Measurements from ENCODE around the gene SYNGR2.

The SYNGR2 gene

DNA sequence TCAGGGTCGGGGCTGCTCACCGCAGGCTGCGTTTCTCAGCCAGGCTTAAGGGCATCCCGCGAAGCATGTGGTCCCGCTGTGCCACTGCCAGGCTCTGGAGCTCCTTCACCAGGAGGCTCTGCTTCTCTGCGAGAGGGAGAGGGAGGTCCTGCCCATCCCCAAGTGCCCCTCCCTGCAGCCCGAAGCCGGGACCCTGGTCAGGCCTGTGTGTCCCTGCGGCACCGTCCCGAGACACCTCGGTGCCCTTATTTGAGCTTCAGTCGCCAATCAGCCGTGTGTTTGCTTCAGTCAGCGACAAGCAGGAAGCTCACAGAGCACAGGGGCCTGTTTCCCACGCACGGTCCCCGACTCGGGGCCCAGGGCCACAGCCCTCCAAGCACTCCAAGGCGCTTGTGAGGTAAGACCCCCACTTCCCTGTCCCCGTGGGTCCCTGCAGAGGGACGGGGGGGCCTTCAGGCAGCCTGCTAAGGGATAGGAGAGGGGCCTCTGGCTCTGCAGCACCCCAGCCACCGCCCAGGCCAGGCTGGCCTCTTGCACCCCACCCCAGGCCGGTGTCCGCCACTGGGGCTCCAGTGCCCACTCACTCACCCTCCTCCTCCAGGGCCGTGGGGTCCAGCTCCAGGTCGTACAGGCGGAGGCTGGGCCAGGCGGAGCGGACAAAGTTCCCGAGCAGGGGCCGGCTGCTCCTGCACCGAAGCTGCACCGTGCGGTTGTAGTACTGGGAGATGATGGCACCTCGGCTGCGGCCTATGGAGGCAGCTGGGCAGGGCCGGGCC lies 43.1 kb upstream of the SYNGR2 start (continued):
- TF ChIP-seq GLIS3 (CRISPR knock-in tag; IDR thresholded peaks at IDR 0.05): no peak

- TF ChIP-seq BACH2 (CRISPR knock-in tag; IDR thresholded peaks at IDR 0.05; ENCODE audit: borderline replicate concordance) (no peak), RARB (CRISPR knock-in tag; IDR thresholded peaks at IDR 0.05) (no peak), OSR1 (CRISPR knock-in tag; IDR thresholded peaks at IDR 0.05) (no peak), ZNF565 (CRISPR knock-in tag; conservative IDR thresholded peaks at IDR 0.05; ENCODE audit: low read depth) (no peak), ZFP30 (CRISPR knock-in tag; IDR thresholded peaks at IDR 0.05) (no peak), ESRRG (CRISPR knock-in tag; IDR thresholded peaks at IDR 0.05) (no peak), ISL1 (CRISPR knock-in tag; IDR thresholded peaks at IDR 0.05) (no peak), CSRNP3 (CRISPR knock-in tag; IDR thresholded peaks at IDR 0.05) (no peak), ZNF8 (CRISPR knock-in tag; IDR thresholded peaks at IDR 0.05) (no peak)
- TF ChIP-seq, protein P1, sequence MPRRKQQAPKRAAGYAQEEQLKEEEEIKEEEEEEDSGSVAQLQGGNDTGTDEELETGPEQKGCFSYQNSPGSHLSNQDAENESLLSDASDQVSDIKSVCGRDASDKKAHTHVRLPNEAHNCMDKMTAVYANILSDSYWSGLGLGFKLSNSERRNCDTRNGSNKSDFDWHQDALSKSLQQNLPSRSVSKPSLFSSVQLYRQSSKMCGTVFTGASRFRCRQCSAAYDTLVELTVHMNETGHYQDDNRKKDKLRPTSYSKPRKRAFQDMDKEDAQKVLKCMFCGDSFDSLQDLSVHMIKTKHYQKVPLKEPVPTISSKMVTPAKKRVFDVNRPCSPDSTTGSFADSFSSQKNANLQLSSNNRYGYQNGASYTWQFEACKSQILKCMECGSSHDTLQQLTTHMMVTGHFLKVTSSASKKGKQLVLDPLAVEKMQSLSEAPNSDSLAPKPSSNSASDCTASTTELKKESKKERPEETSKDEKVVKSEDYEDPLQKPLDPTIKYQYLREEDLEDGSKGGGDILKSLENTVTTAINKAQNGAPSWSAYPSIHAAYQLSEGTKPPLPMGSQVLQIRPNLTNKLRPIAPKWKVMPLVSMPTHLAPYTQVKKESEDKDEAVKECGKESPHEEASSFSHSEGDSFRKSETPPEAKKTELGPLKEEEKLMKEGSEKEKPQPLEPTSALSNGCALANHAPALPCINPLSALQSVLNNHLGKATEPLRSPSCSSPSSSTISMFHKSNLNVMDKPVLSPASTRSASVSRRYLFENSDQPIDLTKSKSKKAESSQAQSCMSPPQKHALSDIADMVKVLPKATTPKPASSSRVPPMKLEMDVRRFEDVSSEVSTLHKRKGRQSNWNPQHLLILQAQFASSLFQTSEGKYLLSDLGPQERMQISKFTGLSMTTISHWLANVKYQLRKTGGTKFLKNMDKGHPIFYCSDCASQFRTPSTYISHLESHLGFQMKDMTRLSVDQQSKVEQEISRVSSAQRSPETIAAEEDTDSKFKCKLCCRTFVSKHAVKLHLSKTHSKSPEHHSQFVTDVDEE (CRISPR knock-in tag; IDR thresholded peaks at IDR 0.05): no peak; the same call in 1 of the 2 replicates
- ATAC-seq: no peak
These were observed 42.1 kb upstream of the SYNGR2 start for GRCh38 chr17:78125976-78126894.

- no peak for ATAC-seq
- TF ChIP-seq ZC3H10 (CRISPR knock-in tag; IDR thresholded peaks at IDR 0.05): no peak
- TF ChIP-seq ZNF8 (CRISPR knock-in tag; IDR thresholded peaks at IDR 0.05): no peak
- no peak for TF ChIP-seq ZNF565 (CRISPR knock-in tag; conservative IDR thresholded peaks at IDR 0.05; ENCODE audit: low read depth)
- no peak for TF ChIP-seq CSDC2 (CRISPR knock-in tag; IDR thresholded peaks at IDR 0.05)
- TF ChIP-seq, protein P2, sequence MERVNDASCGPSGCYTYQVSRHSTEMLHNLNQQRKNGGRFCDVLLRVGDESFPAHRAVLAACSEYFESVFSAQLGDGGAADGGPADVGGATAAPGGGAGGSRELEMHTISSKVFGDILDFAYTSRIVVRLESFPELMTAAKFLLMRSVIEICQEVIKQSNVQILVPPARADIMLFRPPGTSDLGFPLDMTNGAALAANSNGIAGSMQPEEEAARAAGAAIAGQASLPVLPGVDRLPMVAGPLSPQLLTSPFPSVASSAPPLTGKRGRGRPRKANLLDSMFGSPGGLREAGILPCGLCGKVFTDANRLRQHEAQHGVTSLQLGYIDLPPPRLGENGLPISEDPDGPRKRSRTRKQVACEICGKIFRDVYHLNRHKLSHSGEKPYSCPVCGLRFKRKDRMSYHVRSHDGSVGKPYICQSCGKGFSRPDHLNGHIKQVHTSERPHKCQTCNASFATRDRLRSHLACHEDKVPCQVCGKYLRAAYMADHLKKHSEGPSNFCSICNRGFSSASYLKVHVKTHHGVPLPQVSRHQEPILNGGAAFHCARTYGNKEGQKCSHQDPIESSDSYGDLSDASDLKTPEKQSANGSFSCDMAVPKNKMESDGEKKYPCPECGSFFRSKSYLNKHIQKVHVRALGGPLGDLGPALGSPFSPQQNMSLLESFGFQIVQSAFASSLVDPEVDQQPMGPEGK (CRISPR knock-in tag; IDR thresholded peaks at IDR 0.05; ENCODE audit: borderline replicate concordance): no peak
- no peak for TF ChIP-seq SNAI2 (CRISPR knock-in tag; IDR thresholded peaks at IDR 0.05)
- no peak for TF ChIP-seq BACH2 (CRISPR knock-in tag; IDR thresholded peaks at IDR 0.05; ENCODE audit: borderline replicate concordance)
- TF ChIP-seq ISL1 (CRISPR knock-in tag; IDR thresholded peaks at IDR 0.05): no peak
These were observed 41.5 kb upstream of the SYNGR2 start for GRCh38 chr17:78126895-78127238.

DNA sequence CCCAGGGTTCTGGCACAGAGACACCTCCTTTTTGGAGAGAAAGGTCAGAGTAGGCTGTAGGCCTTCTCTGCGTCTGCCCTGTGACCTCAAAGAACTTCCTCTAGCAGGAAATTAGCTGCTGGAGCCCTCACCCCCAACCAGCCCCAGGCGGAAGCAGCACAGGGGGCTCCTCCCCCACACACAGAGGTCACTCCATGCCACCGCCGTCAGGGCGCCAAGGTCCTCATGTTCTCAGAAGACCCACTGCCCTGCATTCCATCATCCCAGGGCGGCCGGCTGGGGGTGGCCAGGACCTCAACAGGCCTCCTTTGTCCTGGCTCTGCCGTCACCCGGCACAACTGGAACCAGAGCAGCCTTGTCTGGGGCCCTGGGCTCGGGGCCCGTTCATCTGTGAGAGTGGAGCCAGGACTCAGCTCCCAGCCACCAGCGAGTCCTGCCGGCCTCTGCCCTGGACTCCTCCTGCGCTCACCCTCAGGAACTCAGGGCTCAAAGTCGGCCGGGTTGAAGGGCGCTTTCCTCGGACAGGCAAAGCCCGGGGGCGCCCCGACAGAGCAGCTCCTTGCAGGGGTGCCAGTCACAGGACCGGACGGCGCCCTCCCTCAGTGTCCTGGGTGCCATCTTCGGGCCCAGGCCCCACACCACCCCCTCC lies 41.0 kb upstream of the SYNGR2 start:
- TF ChIP-seq RARB (CRISPR knock-in tag; IDR thresholded peaks at IDR 0.05) (no peak), CSRNP3 (CRISPR knock-in tag; IDR thresholded peaks at IDR 0.05) (no peak), BACH2 (CRISPR knock-in tag; IDR thresholded peaks at IDR 0.05; ENCODE audit: borderline replicate concordance) (no peak), ISL1 (CRISPR knock-in tag; IDR thresholded peaks at IDR 0.05) (no peak), ZFP3 (CRISPR knock-in tag; IDR thresholded peaks at IDR 0.05) (no peak), GLIS3 (CRISPR knock-in tag; IDR thresholded peaks at IDR 0.05) (no peak), ZC3H10 (CRISPR knock-in tag; IDR thresholded peaks at IDR 0.05) (no peak), CSDC2 (CRISPR knock-in tag; IDR thresholded peaks at IDR 0.05) (no peak)
- TF ChIP-seq, protein P3, sequence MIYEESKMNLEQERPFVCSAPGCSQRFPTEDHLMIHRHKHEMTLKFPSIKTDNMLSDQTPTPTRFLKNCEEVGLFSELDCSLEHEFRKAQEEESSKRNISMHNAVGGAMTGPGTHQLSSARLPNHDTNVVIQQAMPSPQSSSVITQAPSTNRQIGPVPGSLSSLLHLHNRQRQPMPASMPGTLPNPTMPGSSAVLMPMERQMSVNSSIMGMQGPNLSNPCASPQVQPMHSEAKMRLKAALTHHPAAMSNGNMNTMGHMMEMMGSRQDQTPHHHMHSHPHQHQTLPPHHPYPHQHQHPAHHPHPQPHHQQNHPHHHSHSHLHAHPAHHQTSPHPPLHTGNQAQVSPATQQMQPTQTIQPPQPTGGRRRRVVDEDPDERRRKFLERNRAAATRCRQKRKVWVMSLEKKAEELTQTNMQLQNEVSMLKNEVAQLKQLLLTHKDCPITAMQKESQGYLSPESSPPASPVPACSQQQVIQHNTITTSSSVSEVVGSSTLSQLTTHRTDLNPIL (CRISPR knock-in tag; IDR thresholded peaks at IDR 0.05; ENCODE audit: low read depth): no peak
- TF ChIP-seq, protein P1 (CRISPR knock-in tag; IDR thresholded peaks at IDR 0.05): no peak
- TF ChIP-seq, protein P4, sequence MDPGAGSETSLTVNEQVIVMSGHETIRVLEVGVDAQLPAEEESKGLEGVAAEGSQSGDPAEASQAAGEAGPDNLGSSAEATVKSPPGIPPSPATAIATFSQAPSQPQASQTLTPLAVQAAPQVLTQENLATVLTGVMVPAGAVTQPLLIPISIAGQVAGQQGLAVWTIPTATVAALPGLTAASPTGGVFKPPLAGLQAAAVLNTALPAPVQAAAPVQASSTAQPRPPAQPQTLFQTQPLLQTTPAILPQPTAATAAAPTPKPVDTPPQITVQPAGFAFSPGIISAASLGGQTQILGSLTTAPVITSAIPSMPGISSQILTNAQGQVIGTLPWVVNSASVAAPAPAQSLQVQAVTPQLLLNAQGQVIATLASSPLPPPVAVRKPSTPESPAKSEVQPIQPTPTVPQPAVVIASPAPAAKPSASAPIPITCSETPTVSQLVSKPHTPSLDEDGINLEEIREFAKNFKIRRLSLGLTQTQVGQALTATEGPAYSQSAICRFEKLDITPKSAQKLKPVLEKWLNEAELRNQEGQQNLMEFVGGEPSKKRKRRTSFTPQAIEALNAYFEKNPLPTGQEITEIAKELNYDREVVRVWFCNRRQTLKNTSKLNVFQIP (CRISPR knock-in tag; IDR thresholded peaks at IDR 0.05; ENCODE audit: borderline replicate concordance, low read depth): no peak
- ATAC-seq: no peak; the same call in 2 of the 3 replicates
